NCI-H82 treated with DMSO at 0.1 percent for 48 hours (cell line): ENCODE results near the gene VCP.

ENCODE experiments used
- DNase-seq: peaks from one replicate; lab custom pipeline; 2025; ENCODE audit not compliant: unreplicated experiment; lab: John Stamatoyannopoulos, UW

Gene VCP

GRCh38 chr9:35103660-35104191, 31.3 kb upstream of the VCP start:
- no peak for DNase-seq

DNA sequence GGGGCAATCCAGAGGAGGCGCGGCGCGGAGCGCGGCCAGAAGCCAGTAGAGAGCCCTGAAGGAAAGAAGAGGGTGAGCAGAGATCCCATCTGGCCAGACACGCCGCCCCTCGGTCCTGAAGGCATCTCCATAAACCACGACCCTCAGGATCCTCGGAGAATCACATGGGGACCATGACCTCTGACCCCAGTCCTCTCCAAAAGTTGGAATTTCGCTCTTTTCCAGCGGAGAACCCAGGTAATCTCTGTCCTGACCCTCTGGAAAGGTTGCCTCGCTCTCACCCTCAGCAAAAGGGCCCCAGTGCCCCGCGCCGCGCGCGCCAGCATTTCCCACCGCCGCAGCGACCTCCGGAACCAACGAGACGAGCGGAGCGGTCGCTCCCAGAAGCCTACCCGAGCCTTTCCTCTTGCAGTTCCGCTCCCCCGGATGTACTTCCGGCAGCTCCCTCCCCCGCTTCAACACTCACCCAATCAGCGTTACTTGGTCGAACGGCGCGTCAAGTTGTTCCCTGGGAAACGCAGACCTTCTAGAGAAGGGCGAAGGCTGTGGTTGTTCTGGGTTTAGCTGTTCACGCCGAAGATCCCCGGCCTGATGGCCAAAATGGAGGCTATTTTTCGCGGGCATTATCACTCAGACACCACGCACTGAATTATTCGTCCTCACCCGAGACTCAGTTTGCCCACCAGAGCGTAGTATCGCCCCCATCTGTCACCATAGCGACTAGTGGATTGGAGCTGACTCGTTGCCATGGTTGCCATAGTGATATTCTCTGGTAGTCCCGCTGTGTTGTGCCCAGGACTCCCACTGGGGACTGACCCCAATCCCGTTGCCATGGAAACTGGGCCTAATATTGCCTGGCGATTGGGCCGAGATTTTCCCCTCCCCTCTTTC, 30.6 kb upstream of the VCP start, which contains the start of gene STOML2:
Gene STOML2 (minus strand): TSS at position 363 of the 891 bp plus-strand sequence. CDS start 37 bp downstream, at position 326.
- DNase-seq, result peak; percentile 81

DNA sequence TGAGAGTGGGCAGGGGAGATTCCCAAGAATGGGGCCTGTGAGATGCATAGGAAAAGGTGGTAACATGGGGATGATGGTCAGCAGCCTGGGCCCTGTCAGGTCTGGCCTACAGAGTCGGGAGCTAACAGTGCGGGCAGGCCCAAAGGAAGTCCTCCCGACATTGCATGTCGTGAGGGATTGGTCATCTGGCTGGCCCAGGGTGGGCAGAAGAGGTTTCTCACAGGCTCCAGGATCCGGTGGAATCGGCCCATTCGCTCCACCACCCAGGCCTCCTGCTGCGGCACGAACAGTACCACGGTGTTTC, 30.0 kb upstream of the VCP start:
- no peak for DNase-seq

DNA sequence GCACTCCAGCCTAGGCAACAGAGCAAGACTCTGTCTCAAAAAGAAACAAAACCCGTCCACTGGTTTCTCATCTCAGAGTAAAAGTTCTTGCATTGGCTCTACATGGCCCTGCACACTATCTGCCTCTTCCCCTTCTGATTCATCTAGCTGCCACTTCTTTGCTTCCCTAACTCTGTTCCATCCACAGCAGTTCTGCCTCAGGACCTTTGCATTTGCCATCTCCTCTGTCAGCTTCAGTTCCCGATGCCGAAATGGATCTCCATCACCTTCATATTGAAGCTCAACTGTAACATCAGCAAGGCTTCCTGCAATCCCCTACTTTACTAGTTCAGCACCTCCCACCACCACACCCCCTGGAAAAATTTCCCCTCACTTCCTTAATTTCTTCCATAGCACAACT, 25.1 kb upstream of the VCP start:
- DNase-seq, result no peak

DNA sequence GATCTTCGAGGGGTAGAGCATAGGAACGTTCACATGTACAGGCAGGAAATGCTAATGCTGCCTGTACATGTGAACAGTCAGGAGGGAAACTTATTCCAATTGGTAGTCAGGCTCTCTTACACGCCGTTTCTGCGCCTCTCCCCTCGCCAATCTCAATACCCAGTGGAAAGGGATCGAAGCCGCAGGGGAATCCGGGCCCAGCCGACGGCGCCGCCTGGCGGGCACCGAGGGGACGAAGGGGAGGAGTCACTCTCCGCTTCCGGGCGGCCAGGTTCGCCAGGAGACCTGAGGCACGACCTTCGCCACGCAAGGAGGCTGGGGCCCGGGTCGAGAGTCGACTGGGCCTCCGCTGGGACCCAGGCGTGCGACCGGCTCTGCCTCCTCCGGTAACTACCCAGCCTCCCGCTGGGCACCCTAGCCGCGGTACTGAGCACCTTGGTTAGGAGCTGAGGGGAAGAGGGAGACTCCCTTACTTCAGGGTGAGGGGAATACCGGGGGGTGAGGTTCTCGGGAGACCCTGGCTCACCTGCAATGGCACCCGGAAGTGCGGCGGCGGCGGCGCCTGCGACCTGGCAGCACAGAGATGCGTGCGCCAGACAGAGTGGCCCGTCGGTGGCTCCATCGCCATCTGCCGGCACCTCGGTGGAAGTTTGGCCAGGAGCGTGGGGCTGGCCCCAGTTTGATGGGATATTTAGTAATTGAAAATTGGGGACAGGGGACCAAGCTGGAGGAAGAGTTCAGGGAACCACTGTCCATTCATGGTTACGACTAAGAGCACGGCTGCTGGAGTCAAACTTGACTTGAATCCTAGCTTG, 23.8 kb upstream of the VCP start, which contains the start of gene PIGO:
Gene PIGO (minus strand): TSS at position 557 of the 815 bp plus-strand sequence. CDS start 1,026 bp downstream, outside the sequence.
- peak; percentile 9 for DNase-seq

DNA sequence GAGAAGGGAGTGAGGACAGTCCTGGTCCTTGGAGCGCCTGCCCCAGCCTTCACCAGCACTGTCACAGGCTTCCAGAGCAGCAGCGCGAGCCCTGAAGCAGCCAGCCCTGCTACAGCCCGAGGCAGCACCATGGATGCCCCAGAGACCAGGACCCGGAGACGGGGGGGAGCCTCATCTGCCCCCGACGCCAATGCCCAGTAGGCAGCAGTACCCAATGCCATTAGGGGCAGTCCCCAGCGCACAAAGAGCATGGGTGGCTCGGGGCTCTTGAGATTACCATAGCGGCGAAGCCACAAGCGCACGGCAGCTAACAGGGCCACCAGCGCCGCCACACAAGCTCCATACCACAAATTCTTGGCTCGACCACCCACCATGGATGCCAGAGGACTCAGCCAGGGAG, 19.1 kb upstream of the VCP start:
- DNase-seq, result no peak

- DNase-seq, result no peak
Observed at GRCh38 chr9:35089434-35089833, 17.0 kb upstream of the VCP start.

- no peak for DNase-seq
Observed at GRCh38 chr9:35085078-35085477, 12.7 kb upstream of the VCP start.

- peak; percentile 63 for DNase-seq
Observed at GRCh38 chr9:35079426-35080341, 7.3 kb upstream of the VCP start, which contains the start of gene FANCG. FANCG (minus strand) TSS chr9:35079942; CDS start chr9:35079524, 418 bp downstream.

DNA sequence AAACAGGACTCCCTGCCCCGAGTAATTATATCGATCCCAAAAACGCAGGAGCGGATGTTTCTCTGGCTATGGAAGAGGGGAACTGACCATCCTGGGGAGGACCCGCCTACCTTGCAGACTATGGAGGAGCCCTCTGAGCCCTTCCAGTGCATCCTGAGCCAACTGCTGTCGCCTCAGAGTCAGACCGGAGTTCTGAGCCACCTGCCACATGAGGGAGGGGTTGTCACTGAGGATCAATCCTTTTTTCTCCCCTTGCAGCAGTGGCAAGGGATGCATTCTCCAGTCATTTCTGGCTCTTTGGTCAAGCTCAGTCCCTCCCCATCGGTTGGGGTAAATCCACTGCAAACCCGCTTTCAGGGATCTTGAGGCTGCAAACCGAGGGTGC, 6.6 kb upstream of the VCP start:
- peak; percentile 17 for DNase-seq

GRCh38 chr9:35078066-35078465, 5.6 kb upstream of the VCP start:
- no peak for DNase-seq

- DNase-seq, result no peak
Observed at GRCh38 chr9:35076848-35077247, 4.4 kb upstream of the VCP start.

DNA sequence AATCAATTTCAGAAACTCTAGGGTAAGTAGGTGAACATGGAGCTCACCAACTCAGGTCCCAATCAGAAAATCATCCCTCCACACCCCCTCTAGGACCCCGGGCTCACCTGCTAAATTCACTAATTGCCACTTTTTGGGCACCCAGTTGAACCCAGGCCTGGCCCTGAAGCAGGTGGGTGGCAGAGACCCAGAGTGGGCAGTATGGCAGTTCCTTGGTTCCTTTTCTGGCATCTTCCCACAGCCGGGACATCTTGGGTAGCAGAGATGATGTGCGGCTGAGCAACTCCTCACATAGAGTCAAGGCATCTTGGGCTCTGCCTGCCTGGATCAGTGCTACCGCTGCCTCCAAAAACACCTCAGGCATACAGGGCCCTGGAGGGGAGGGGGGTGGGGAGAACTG, 2.9 kb upstream of the VCP start:
- no peak for DNase-seq

- DNase-seq, result no peak
Observed at GRCh38 chr9:35074791-35075190, 2.4 kb upstream of the VCP start.

GRCh38 chr9:35074141-35074540, 1.7 kb upstream of the VCP start:
- DNase-seq, result no peak

DNA sequence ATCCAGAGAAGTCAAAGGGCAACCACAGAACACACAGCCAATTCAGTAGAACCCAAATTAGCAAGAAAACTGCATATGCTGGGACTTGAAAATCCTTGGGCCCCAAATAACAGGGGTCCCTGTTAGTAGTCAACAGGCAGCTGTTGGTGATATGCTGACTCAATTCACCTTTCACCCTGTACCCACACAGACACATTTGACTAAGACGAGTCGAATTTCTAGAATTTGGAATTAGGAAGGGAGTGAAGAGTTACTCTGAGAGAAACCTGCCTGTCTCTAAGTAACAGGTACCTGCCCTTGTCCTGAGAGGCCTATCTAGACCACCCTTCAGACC, 821 bp upstream of the VCP start:
- no peak for DNase-seq

GRCh38 chr9:35071814-35072460, 488 bp downstream of the VCP start:
- peak; percentile 22 for DNase-seq

DNA sequence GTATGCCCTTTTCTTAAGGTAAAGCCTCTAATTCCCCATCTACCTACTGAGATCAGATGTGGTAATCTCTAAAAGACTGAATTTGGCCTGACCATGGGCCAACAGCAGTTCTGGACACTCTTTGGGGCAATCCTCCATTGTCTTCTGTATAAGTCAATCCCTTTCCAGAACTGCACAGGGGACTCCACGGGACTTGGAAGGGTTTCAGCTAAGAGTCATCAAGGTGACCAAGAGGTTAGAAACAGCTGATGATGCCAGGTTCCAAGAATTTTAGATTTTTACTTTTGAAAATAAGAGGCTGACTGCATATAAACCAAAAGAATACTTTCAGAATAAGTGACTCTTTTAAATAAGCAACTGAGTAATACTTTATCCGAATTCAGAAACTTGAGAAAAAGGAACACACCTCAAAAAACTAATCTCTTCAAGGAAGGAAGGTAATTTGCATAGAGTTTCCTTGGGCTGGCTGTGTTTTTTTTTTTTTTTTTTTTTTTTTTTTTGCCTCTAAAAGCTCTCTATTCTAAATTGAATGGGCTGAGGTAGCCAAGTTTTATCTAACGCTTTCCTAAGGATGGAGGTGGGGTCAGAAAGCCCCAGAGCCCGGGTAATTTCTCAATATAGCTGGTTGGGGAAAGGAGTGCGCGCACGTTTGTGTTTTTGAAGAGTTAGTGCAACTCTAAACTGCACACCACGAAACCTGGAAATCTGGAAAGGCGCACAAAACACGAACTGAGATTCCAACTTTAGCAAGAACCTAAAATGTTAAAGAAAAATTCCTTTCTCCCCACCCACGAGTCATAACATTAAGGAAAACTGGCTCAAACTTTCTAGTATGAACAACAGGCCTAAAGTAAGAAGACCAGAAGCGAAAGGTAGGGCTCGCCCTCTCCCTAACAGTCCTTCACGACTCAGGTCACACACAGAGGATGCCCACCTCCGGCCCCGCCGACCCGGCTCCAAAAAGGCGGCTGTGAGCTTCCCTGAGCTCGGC, 1.3 kb downstream of the VCP start:
- no peak for DNase-seq

DNA sequence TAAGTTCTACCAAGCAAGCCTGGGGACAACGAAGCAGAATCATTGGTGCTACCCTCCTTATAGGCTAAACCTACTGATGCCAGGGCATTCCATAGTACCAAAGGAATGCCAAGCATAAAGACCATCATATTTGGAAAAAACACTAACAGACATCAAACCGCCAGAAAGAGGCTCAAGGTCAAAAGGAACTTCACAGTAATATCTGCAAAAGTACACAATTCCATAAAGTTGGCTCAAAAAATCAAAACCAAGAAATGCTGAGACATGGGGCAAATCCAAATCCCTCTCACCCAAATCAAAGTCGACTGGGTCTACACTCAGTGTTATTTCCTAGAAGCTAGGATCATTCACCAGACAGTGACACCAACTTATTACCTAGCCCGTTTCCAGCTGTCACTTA, 3.4 kb downstream of the VCP start:
- no peak for DNase-seq
